Parietal lobe (tissue), 1 donor: Measurements from ENCODE around the gene SBK3. TPM values are rescaled to one million over a fixed set of nuclear protein-coding genes. Genes with fewer than 3 reads are reported as not detected.

Experiments used
- total RNA-seq: library from RNA; depleted of rRNA; stranded (reverse); fragments of >200 nt; gene quantifications from one replicate; pipeline ENCODE4 v1.2.3, GENCODE V29; 2014

The SBK3 gene, protein sequence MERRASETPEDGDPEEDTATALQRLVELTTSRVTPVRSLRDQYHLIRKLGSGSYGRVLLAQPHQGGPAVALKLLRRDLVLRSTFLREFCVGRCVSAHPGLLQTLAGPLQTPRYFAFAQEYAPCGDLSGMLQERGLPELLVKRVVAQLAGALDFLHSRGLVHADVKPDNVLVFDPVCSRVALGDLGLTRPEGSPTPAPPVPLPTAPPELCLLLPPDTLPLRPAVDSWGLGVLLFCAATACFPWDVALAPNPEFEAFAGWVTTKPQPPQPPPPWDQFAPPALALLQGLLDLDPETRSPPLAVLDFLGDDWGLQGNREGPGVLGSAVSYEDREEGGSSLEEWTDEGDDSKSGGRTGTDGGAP
- total RNA-seq: not detected

DNA sequence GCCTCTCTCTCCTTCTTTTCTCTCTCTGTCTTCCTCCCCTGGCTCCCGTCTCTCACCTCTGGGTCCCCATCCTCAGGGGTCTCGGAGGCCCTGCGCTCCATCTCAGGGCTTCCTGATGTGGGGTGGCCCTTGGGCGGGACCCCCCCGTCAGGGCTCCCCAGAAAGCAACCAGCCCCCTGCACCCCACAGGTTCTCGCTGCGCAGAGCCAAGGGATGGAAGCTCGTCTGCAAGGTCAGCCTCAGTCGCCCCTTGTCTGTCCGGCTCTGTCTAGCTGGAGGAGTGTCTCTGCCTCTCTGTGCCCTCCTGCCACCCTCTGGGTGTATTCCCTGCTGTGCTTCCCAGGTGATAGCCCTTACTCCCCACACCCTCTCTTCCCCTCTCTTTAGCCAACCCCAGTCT, at the start of gene SBK3:
SBK3 (minus strand) TSS at position 101 of the 400 bp plus-strand sequence; CDS start at position 101, 0 bp downstream.

GRCh38 chr19:55580628-55581144, 35.3 kb upstream of the SBK3 start, which contains the start of gene ZNF579:
Gene ZNF579 (minus strand): TSS chr19:55580848. CDS start chr19:55579639, 1,209 bp downstream.

GRCh38 chr19:55536951-55537740, 8.2 kb downstream of the SBK3 start, which contains the start of gene SBK2:
Gene SBK2 (minus strand): TSS chr19:55537133. CDS start chr19:55536294, 839 bp downstream.

Other genes starting within 250 kb of the SBK3 start
- gene TMEM150B, start 220.2 kb downstream of the SBK3 start, total RNA-seq: not detected
- gene KMT5C, start 205.7 kb downstream of the SBK3 start, total RNA-seq: 15.0 TPM
- not detected for gene COX6B2, start 190.8 kb downstream of the SBK3 start, total RNA-seq
- not detected for gene GARIN5B, start 182.3 kb downstream of the SBK3 start, total RNA-seq
- gene IL11, start 175.1 kb downstream of the SBK3 start, total RNA-seq: not detected
- gene TMEM190, start 168.7 kb downstream of the SBK3 start, total RNA-seq: not detected
- not detected for gene TMEM238, start 161.3 kb downstream of the SBK3 start, total RNA-seq
- gene RPL28, start 159.6 kb downstream of the SBK3 start, total RNA-seq: 157 TPM
- gene UBE2S, start 137.8 kb downstream of the SBK3 start, total RNA-seq: 22.8 TPM
- 8.5 TPM for gene SHISA7, start 102.2 kb downstream of the SBK3 start, total RNA-seq
- 13.1 TPM for gene ISOC2, start 83.9 kb downstream of the SBK3 start, total RNA-seq
- not detected for gene C19orf85, start 80.8 kb downstream of the SBK3 start, total RNA-seq
- 1.6 TPM for gene ZNF628, start 68.9 kb downstream of the SBK3 start, total RNA-seq
- 12.5 TPM for gene NAT14, start 60.4 kb downstream of the SBK3 start, total RNA-seq
- gene SSC5D, start 57.1 kb downstream of the SBK3 start, total RNA-seq: 0.63 TPM
- gene SBK2, start 8.4 kb downstream of the SBK3 start, total RNA-seq: not detected
- gene ZNF579, start 35.3 kb upstream of the SBK3 start, total RNA-seq: 2.8 TPM
- gene FIZ1, start 54.0 kb upstream of the SBK3 start, total RNA-seq: 3.8 TPM
- gene ZNF524, start 54.7 kb upstream of the SBK3 start, total RNA-seq: 4.7 TPM
- gene ZNF865, start 60.1 kb upstream of the SBK3 start, total RNA-seq: 3.1 TPM
- 4.7 TPM for gene ZNF784, start 79.0 kb upstream of the SBK3 start, total RNA-seq
- gene ZNF580, start 95.5 kb upstream of the SBK3 start, total RNA-seq: 7.2 TPM
- gene ZNF581, start 98.1 kb upstream of the SBK3 start, total RNA-seq: 10.3 TPM
- gene CCDC106, start 102.7 kb upstream of the SBK3 start, total RNA-seq: 9.7 TPM
- gene U2AF2, start 109.5 kb upstream of the SBK3 start, total RNA-seq: 76.7 TPM
- gene EPN1, start 129.7 kb upstream of the SBK3 start, total RNA-seq: 33.8 TPM
- gene NLRP9, start 192.9 kb upstream of the SBK3 start, total RNA-seq: not detected
- not detected for gene RFPL4A, start 213.6 kb upstream of the SBK3 start, total RNA-seq
- not detected for gene RFPL4AL1, start 223.6 kb upstream of the SBK3 start, total RNA-seq